ENCODE data around the gene COPG1. TPM values are rescaled to one million over a fixed set of nuclear protein-coding genes. Genes with fewer than 3 reads are reported as not detected.

Gene COPG1
- total and polyA plus RNA-seq, 2 experiments from 2014 or later: 50.0 to 106 TPM

- Mint-ChIP-seq H3K36me3 (ENCODE audit: low read depth) (no peaks in the 10 kb centered on the region), H3K27ac (no peak overlapping the region; the same call in 1 of the 2 replicates), H3K4me3 (no peak overlapping the region), H3K27me3 (ENCODE audit: insufficient read depth, low read depth, poor library complexity) (peaks cover 8% of the 10 kb centered on the region), H3K4me1 (peaks cover 10% of the 10 kb centered on the region), H3K9me3 (no peaks in the 10 kb centered on the region)
- ATAC-seq (no peak), DNase-seq (ENCODE audit: low spot score) (no peak)
- TF ChIP-seq ZNF462 (CRISPR knock-in tag; IDR thresholded peaks at IDR 0.05) (no peak), JUNB (IDR thresholded peaks at IDR 0.05; ENCODE audit: unreplicated experiment) (no peak), POLR2AphosphoS5 (IDR thresholded peaks at IDR 0.05; ENCODE audit: low read depth) (no peak), CTCF (conservative IDR thresholded peaks at IDR 0.05; ENCODE audit: low read depth in 2 of 2) (no peak), REST (IDR thresholded peaks at IDR 0.05; ENCODE audit: unreplicated experiment) (no peak), ZNF114 (CRISPR knock-in tag; IDR thresholded peaks at IDR 0.05) (no peak), ZNF331 (CRISPR knock-in tag; IDR thresholded peaks at IDR 0.05; ENCODE audit: low read depth) (no peak), CREB1 (CRISPR knock-in tag; IDR thresholded peaks at IDR 0.05; ENCODE audit: low read depth) (no peak), EZH2 (IDR thresholded peaks at IDR 0.05; ENCODE audit: low read depth, unreplicated experiment) (no peak)
- H2AFZ ChIP-seq: peak overlapping the region; percentile 52; the same call in 1 of the 2 replicates
- H3K4me2 ChIP-seq: no peak overlapping the region
- H3F3A ChIP-seq (replicated peaks; ENCODE audit: low read depth): no peaks in the 10 kb centered on the region
- no peaks in the 10 kb centered on the region for H3K79me2 ChIP-seq (replicated peaks; ENCODE audit: insufficient read depth)
- H3K36me3 ChIP-seq (ENCODE audit: insufficient read depth): no peaks in the 10 kb centered on the region
- H3K4me3 ChIP-seq: no peak overlapping the region
- no peaks in the 10 kb centered on the region for H3K9me2 ChIP-seq (ENCODE audit: insufficient read depth)
- no peaks in the 10 kb centered on the region for H3K4me1 ChIP-seq (ENCODE audit: insufficient read depth)
- H4K20me1 ChIP-seq (replicated peaks; ENCODE audit: insufficient read depth): no peaks in the 10 kb centered on the region
- no peaks in the 10 kb centered on the region for H3K27me3 ChIP-seq (ENCODE audit: insufficient read depth)
- no peak overlapping the region for H3K27ac ChIP-seq (ENCODE audit: low read depth)
Measured at GRCh38 chr3:129240436-129240835, 9.0 kb upstream of the COPG1 start.
